AG04449 (cell line): ENCODE data around the gene ABO.
"Not testable (repeated sequence)": the region's sequence is repeated elsewhere in the genome, so short reads cannot be mapped to it uniquely, and the experiment has no call there.

Source experiments
- CTCF ChIA-PET: fragments of 350-600 bp; formaldehyde crosslinking; extraction: SDS; loops from one replicate; lab custom pipeline; 2021; ENCODE audit warnings: antibody characterized with exemption; lab: Yijun Ruan, JAX
- POLR2A ChIA-PET: fragments of 400-600, 350-600 bp; formaldehyde crosslinking; extraction: SDS; loops from one replicate; lab custom pipeline; 2020; ENCODE audit warnings: antibody characterized with exemption, inconsistent platforms; lab: Yijun Ruan, JAX
- DNase-seq: peaks from one replicate; pipeline ENCODE4 v3.0.0-alpha.2; 2010; ENCODE audit warnings: low read depth, low spot score
- H3K4me3 ChIP-seq: 2 replicates; pipeline ENCODE4 v1.5.1; 2011; ENCODE audit warnings: low read depth, mild to moderate bottlenecking, control low read depth, low read length
- TF ChIP-seq, protein P1 (sequence below): IDR thresholded peaks from one replicate; pipeline ENCODE4 v1.5.1; 2011; ENCODE audit warnings: mild to moderate bottlenecking, moderate library complexity, low read length, control low read depth, inconsistent platforms; ENCODE audit not compliant: insufficient read depth; ENCODE audit errors: missing control alignments

The ABO gene

DNA sequence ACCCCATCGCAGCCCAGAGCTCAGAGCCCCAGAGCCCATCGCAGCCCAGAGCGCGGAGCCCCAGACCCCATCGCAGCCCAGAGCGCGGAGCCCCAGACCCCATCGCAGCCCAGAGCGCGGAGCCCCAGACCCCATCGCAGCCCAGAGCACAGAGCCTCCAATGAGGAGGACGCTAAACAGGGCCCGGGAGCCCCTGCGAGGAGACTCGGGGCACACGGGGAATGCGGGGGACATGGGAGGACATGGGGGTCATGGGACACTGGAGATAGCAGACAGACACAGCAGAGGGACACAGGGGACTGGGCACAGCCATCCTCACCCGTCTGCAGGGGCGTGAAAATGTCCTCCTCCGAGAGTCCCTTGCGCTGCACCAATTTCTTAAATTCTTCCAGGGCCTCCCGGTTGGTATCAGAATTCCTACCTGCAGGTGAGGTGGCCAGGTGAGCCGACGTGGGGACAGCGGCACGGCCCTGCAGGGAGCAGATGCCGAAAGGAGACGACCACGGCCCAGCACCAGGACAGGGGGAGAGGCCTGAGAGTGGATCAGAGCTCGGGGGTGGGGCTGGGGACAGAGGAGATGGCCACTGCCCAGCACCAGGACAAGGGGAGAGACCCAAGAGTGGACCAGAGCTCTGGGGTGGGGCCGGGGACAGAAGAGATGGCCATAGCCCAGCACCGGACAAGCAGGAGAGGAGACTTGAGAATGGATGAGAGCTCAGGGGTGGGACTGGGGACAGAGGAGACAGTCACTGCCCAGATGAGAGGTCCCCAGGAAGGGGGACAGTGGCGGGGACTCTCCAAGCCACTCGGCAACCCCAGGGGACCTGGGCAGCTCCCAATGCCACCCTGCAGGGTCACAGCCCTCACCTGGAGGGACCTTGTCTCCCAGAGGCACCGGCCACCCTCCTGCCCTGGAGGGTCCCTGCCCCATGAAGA lies 68.7 kb downstream of the ABO start:
- CTCF ChIA-PET: interaction anchor here (1.1 to 3.2 kb wide), 2 partner anchors 20 to 46 kb away, joined by 3 to 13 read pairs; no protein-coding TSS in a partner anchor
- no peak for DNase-seq
- TF ChIP-seq, protein P1, sequence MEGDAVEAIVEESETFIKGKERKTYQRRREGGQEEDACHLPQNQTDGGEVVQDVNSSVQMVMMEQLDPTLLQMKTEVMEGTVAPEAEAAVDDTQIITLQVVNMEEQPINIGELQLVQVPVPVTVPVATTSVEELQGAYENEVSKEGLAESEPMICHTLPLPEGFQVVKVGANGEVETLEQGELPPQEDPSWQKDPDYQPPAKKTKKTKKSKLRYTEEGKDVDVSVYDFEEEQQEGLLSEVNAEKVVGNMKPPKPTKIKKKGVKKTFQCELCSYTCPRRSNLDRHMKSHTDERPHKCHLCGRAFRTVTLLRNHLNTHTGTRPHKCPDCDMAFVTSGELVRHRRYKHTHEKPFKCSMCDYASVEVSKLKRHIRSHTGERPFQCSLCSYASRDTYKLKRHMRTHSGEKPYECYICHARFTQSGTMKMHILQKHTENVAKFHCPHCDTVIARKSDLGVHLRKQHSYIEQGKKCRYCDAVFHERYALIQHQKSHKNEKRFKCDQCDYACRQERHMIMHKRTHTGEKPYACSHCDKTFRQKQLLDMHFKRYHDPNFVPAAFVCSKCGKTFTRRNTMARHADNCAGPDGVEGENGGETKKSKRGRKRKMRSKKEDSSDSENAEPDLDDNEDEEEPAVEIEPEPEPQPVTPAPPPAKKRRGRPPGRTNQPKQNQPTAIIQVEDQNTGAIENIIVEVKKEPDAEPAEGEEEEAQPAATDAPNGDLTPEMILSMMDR: no peak
- H3K4me3 ChIP-seq: no peak overlapping the region
- POLR2A ChIA-PET: no interaction called here

DNA sequence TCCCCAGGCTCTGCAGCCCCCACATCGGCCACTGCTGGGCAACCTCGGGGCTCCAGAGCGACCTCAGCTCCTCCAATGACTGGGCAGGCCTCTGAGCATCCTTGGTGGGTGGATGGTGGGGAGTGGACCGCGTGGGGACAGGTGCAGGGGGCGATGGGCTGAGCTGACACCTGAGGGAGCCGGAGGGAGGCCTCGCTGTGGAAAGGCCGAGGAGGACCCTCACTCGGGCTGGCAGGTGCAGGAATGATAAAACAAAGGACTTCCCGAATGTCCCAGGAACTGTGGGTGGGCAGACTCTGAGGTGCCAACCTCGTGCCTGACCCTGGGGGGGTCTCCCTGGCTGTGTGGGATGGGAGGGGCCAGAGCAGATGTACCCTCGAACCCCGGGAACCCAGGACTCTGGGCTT lies 69.5 kb downstream of the ABO start:
- DNase-seq, POLR2A ChIA-PET, H3K4me3 ChIP-seq: not testable (repeated sequence)
- CTCF ChIA-PET: interaction anchor here (3.2 kb wide), 1 partner anchor 19 kb away, joined by 13 read pairs; no protein-coding TSS in a partner anchor
